IMR-90 (cell line): ENCODE results near the gene TPO.

ENCODE experiments used
- FOS ChIP-seq: fragments of 150-350 bp; IDR thresholded peaks from 2 replicates; pipeline ENCODE4 v1.6.1; 2016; ENCODE audit warnings: low read depth, low read length
- POLR2A ChIP-seq: IDR thresholded peaks from 2 replicates; pipeline ENCODE4 v1.6.1; 2012; ENCODE audit warnings: mild to moderate bottlenecking, low read depth, low read length

DNA sequence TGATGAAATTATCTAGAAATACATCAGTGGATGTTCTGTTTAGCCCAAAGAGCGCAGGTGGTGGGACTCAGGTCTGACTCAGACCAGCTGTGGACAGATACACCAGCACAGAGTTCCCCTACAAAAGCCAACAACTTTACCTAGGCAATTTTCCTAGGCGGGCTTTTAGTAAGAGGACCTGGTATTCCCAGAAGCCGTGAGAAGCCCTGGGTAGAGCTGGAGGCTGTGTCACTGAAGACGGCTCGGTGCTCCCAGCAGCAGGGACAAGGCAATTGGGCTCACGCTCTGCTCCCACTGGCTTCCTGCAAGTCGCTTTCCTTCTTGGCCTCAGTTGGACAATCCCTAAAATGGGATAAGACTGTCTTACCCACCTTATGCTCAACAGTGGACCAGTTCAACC is 41.1 kb downstream of the TPO start:
- TF ChIP-seq FOS: no peak
- no peak for TF ChIP-seq POLR2A
